Fibroblast of skin of abdomen (primary cell): ENCODE measurements around the gene TIMP1.

ENCODE experiments used
- DNase-seq: peaks from one replicate; pipeline ENCODE4 v3.0.0-alpha.2; 2013

The TIMP1 gene

GRCh38 chrX:47605024-47605423, 22.8 kb downstream of the TIMP1 start:
- no peak for DNase-seq

- DNase-seq, result no peak
These were observed 24.9 kb downstream of the TIMP1 start for GRCh38 chrX:47607091-47607490.

- DNase-seq, result no peak
These were observed 26.0 kb downstream of the TIMP1 start for GRCh38 chrX:47608130-47608810.

DNA sequence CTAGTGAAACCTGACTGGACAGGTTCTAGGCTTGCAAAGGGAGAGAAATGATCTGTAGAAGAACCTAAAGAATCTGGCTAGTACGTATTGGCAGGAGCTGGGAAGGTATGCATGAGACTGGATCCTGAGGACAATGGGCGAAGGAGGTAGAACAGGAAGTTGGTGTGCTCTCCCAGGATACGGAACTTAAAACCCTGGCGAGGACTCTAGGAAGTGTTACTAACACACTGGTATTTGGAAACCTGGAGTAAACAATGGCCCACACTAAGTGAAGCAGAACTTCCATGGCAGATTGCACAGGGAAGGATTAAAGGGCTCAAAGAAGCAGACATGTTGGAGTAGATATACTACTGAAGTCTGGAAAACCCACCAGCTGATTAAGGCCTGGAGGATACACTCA, 28.3 kb downstream of the TIMP1 start:
- DNase-seq, result no peak

DNA sequence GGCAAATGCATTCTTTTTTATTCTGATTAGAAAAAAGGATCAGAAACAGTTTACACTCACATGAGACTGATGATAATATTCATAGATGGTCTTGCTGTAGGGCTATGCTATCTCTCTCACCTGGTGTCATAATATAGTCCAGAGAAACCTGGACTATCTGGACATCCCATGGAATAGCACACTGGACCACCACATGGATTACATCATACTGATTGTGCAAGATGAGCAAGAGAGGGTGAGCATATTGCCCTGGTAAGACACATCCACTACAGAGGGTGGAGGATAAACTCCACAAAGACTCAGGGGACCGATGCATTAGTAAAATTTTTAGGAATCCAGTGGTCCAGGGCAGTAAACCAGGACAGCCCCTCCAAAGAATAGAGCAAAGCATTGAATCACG, 29.3 kb downstream of the TIMP1 start:
- no peak for DNase-seq

- DNase-seq, result no peak
These were observed 29.7 kb downstream of the TIMP1 start for GRCh38 chrX:47611926-47612325.

GRCh38 chrX:47612418-47612817, 30.2 kb downstream of the TIMP1 start:
- DNase-seq, result no peak

GRCh38 chrX:47613082-47613481, 30.8 kb downstream of the TIMP1 start:
- DNase-seq, result no peak

DNA sequence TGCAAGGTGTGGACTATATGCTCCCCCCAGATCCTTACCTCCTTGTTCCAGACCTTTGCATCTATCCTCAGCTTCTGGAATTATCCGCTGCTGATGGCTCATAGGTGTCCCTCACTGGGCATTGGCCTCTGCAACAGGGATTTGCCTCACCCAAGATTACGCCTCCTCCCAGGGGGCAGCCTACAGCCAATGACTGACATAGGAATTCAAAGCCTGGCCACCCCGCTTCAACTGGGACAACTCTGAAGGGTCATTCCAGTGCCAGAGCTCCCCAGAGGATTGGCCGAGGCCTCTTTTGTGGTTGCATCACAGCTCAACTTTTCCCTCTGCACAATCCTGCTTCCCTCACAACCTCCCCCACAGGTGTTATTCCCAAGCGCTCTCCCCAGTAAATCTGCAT, 32.4 kb downstream of the TIMP1 start:
- DNase-seq, result no peak

GRCh38 chrX:47618923-47619485, 36.8 kb downstream of the TIMP1 start:
- no peak for DNase-seq

DNA sequence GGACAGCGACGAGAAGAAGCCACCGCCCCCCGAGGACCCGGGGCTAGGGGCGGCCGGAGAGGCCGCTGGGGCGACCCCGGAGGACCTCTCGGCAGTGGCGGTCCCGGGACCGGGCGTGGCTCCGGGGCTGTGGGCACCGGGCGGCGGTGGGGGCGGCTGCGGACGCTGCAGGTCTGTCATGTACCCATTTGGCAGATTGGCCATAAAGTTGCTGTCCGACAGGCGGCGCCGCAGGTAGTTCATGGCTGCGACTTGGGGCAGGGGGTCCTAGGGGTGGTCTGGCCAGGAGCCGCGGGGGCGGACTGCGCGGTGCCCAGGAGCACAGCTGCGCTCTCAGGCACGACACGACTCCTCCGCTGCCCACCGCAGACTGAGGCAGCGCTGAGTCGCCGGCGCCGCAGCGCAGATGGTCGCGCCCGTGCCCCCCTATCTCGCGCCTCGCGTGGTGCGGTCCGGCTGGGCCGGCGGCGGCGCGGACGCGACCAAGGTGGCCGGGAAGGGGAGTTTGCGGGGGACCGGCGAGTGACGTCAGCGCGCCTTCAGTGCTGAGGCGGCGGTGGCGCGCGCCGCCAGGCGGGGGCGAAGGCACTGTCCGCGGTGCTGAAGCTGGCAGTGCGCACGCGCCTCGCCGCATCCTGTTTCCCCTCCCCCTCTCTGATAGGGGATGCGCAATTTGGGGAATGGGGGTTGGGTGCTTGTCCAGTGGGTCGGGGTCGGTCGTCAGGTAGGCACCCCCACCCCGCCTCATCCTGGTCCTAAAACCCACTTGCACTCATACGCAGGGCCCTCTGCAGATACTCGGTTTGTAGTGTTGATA, 37.5 kb downstream of the TIMP1 start, which contains the start of gene SYN1:
SYN1 (minus strand) TSS at position 372 of the 817 bp plus-strand sequence; CDS start at position 243, 129 bp downstream.
- peak; percentile 78 for DNase-seq

- no peak for DNase-seq
These were observed 38.1 kb downstream of the TIMP1 start for GRCh38 chrX:47620303-47620685.

GRCh38 chrX:47621851-47622250, 39.6 kb downstream of the TIMP1 start:
- DNase-seq, result no peak

DNA sequence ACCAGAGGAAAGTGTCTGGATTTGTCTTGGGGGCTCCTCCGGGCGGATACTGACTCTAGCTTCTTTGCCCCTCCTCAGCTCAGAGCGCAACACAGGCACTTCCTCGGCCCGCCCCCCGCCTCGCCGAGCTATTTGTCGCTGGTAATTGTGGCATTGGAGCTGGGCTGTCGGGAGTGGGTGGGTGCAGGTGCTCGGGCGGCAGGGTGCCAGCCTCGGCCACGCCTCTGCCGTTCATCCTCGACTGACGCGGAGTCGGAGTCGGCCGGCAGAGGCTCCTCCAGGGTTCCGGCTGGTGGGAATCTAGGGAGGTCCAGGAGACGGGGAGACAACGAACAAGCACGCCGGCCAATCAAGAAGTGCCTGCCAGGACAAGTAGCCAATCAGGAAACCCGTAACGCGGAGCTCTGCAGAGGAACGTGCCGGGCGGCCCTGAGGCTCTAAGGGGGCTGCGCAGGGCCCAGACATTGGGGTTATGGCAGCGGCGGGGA, 41.3 kb downstream of the TIMP1 start:
- peak; percentile 77 for DNase-seq

- no peak for DNase-seq
These were observed 43.1 kb downstream of the TIMP1 start for GRCh38 chrX:47625365-47625764.

GRCh38 chrX:47628982-47629381, 46.7 kb downstream of the TIMP1 start:
- DNase-seq, result no peak

GRCh38 chrX:47629419-47630200, 47.4 kb downstream of the TIMP1 start, which contains the start of gene CFP:
TSS of gene CFP (minus strand) at chrX:47629930. CDS start at chrX:47629844, 86 bp downstream.
- no peak for DNase-seq

DNA sequence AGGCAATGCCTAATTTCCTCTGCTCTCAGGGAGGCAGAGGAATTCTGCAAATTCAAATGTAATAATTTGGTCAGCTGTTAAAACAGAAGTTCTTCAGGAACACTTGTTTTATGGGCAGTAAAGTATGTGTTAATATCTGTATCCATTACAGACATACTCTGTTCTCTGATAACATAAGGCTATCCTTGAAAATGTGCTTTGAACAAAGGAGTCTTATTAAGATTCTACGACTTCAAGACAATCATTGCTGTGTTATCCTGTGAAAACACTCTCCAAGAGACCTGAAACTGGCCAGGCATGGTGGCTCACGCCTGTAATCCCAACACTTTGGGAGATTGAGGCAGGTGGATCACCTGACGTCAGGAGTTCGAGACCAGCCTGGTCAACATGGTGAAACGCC, 49.4 kb downstream of the TIMP1 start:
- DNase-seq, result no peak

- DNase-seq, result no peak
These were observed 50.4 kb downstream of the TIMP1 start for GRCh38 chrX:47632666-47633065.

DNA sequence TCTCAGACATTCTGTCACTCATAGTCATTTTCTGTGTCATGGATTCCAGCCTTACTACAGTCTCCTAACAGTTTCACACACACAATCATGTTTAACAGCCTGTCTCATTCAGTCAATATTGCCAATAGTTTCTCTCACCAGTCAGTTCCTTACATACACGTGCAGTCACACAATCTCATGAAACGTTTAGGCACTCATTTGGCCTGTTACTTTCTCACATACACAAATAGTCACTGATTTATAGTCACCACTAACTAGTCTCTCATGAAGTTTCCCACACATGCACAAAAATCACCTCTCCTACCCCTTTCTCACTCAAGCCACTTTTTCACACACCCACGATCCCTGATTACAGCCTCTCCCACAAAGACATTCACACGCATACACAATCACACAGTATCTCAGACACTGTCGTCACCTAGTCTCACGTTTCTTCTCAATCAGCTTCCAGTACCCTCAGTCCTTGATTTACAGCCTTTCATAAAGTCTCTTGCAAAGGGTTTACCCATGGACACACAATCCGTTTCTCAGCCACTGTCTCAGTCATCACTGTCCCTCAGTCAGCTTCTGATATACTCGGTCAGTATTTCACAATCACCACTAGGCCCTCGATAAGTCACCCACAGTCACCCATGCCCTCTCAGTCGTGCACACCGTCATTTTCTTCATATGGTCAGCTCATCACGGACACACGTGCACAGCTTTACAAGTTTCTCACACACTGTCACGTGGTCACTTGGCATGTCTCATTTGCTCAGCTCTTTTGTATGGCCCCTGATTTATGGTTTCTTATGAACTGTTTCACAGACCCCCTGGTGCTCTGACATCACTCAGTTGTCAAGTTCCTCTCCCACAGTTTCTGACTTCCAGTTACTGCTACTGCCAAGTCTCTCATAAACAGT, 51.7 kb downstream of the TIMP1 start:
- no peak for DNase-seq

DNA sequence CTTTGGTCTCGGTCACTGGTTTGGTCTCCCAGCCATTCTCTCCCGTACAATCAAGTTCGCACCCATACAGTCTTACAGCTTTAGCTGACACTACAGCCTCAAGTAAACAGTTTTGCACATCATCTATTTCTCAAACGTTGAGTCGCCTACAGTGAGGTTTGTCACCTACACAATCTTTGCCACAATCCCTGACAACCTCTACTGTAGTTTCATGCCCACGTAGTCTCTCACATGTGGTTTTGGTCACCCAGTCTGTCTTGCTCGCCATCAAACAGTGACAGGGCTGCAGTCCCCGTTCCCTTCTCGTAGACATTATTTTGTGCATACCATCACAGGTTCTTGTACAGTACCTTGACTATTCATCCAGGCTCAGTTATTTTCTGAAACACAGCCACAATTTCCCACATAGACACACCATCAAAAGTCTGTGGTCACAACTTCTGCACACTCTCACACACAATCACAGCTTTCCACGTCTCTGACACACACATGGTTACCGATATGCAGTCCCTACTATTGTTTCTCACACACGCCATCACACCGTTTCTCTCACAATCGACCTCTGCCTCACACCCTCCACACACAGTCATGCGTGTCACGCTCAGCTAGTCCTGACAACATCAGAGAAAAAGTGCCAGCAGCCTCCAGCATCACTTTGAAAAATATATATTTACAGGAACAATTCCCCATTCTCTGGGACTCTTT, 52.8 kb downstream of the TIMP1 start:
- DNase-seq, result no peak
